Nephron progenitor cell (in vitro differentiated cells): Measurements from ENCODE around the gene ADORA2B.
"Not testable (repeated sequence)": the region's sequence is repeated elsewhere in the genome, so short reads cannot be mapped to it uniquely, and the experiment has no call there.

ENCODE experiments used
- DNase-seq: peaks from one replicate; pipeline ENCODE4 v3.0.0; 2021
- H3K27ac Mint-ChIP-seq: 2 replicates; pipeline ENCODE4 v1.8.0; 2021; ENCODE audit warnings: mild to moderate bottlenecking, moderate library complexity, mixed read lengths
- H3K27me3 Mint-ChIP-seq: 2 replicates; pipeline ENCODE4 v1.8.0; 2021; ENCODE audit warnings: mild to moderate bottlenecking, low read depth, mixed read lengths; ENCODE audit not compliant: poor library complexity
- H3K36me3 Mint-ChIP-seq: 2 replicates; pipeline ENCODE4 v1.8.0; 2021; ENCODE audit warnings: low read depth, mixed read lengths
- H3K4me1 Mint-ChIP-seq: 2 replicates; pipeline ENCODE4 v1.8.0; 2021; ENCODE audit warnings: mixed read lengths
- H3K4me3 Mint-ChIP-seq: 2 replicates; pipeline ENCODE4 v1.8.0; 2021; ENCODE audit warnings: mild to moderate bottlenecking, moderate library complexity, mixed read lengths
- H3K9me3 Mint-ChIP-seq: 2 replicates; pipeline ENCODE4 v1.8.0; 2021; ENCODE audit warnings: mild to moderate bottlenecking, moderate library complexity, mixed read lengths
- CTCF ChIP-seq: fragments of 200-600 bp; sonication (generic); IDR thresholded peaks from 2 replicates; pipeline ENCODE4 v1.5.0; 2021; ENCODE audit warnings: antibody characterized with exemption

Gene ADORA2B

GRCh38 chr17:15944759-15945526 is at the start of gene ADORA2B:
TSS of gene ADORA2B (plus strand) at chr17:15945130. CDS start at chr17:15945249, 119 bp downstream.
- peak; percentile 38 for TF ChIP-seq CTCF
- H3K36me3 Mint-ChIP-seq: no peaks in the 10 kb centered on the region
- no peaks in the 10 kb centered on the region for H3K9me3 Mint-ChIP-seq
- H3K27me3 Mint-ChIP-seq: peaks cover 60% of the 10 kb centered on the region
- no peak within 1 kb of the TSS for H3K27ac Mint-ChIP-seq
- H3K4me1 Mint-ChIP-seq: peaks cover 31% of the 10 kb centered on the region
- DNase-seq: peak; percentile 82
- peak within 1 kb of the TSS; percentile 88 for H3K4me3 Mint-ChIP-seq

GRCh38 chr17:15896277-15896676 is 48.7 kb upstream of the ADORA2B start:
- Mint-ChIP-seq H3K4me3 (no peak overlapping the region), H3K27ac (no peak overlapping the region), H3K9me3 (peaks cover 10% of the 10 kb centered on the region), H3K36me3 (no peaks in the 10 kb centered on the region), H3K27me3 (peaks cover 7% of the 10 kb centered on the region), H3K4me1 (peaks cover 20% of the 10 kb centered on the region)
- DNase-seq: no peak
- no peak for TF ChIP-seq CTCF

GRCh38 chr17:15896834-15897233 is 48.1 kb upstream of the ADORA2B start:
- no peak for TF ChIP-seq CTCF
- Mint-ChIP-seq H3K9me3 (peaks cover 10% of the 10 kb centered on the region), H3K27me3 (peaks cover 7% of the 10 kb centered on the region), H3K27ac (no peak overlapping the region), H3K4me3 (no peak overlapping the region), H3K4me1 (peaks cover 20% of the 10 kb centered on the region), H3K36me3 (no peaks in the 10 kb centered on the region)
- no peak for DNase-seq

- H3K27ac Mint-ChIP-seq, H3K27me3 Mint-ChIP-seq, H3K36me3 Mint-ChIP-seq, DNase-seq, H3K9me3 Mint-ChIP-seq, H3K4me1 Mint-ChIP-seq, H3K4me3 Mint-ChIP-seq: not testable (repeated sequence)
Measured at GRCh38 chr17:15899596-15899995, 45.3 kb upstream of the ADORA2B start.

GRCh38 chr17:15900871-15901270 is 44.1 kb upstream of the ADORA2B start:
- H3K9me3 Mint-ChIP-seq: peaks cover 4% of the 10 kb centered on the region
- no peak overlapping the region for H3K4me3 Mint-ChIP-seq
- no peak for DNase-seq
- H3K36me3 Mint-ChIP-seq: no peaks in the 10 kb centered on the region
- H3K27ac Mint-ChIP-seq: no peak overlapping the region
- H3K27me3 Mint-ChIP-seq: peaks cover 4% of the 10 kb centered on the region
- no peaks in the 10 kb centered on the region for H3K4me1 Mint-ChIP-seq
- no peak for TF ChIP-seq CTCF

- H3K36me3 Mint-ChIP-seq, H3K4me3 Mint-ChIP-seq, DNase-seq, H3K27me3 Mint-ChIP-seq, H3K9me3 Mint-ChIP-seq, H3K4me1 Mint-ChIP-seq, H3K27ac Mint-ChIP-seq: not testable (repeated sequence)
Measured at GRCh38 chr17:15905236-15905635, 39.7 kb upstream of the ADORA2B start.

GRCh38 chr17:15907290-15907689 is 37.6 kb upstream of the ADORA2B start:
- no peaks in the 10 kb centered on the region for H3K9me3 Mint-ChIP-seq
- H3K36me3 Mint-ChIP-seq: no peaks in the 10 kb centered on the region
- H3K27ac Mint-ChIP-seq: no peak overlapping the region
- peaks cover 9% of the 10 kb centered on the region for H3K4me1 Mint-ChIP-seq
- no peak overlapping the region for H3K4me3 Mint-ChIP-seq
- H3K27me3 Mint-ChIP-seq: peaks cover 6% of the 10 kb centered on the region
- TF ChIP-seq CTCF: no peak
- DNase-seq: no peak
